Astrocyte (in vitro differentiated cells and primary cell): ENCODE results near the gene CLIP2. TPM values are rescaled to one million over a fixed set of nuclear protein-coding genes. Genes with fewer than 3 reads are reported as not detected.
"Not testable (repeated sequence)": the region's sequence is repeated elsewhere in the genome, so short reads cannot be mapped to it uniquely, and the experiment has no call there.

Source experiments
- DNase-seq: peaks from one replicate; pipeline ENCODE4 v3.0.0-alpha.2; 2010; ENCODE audit warnings: low read depth
- FAIRE-seq: peaks from 2 replicates; lab custom pipeline; 2011; peaks lifted over from hg19 to GRCh38; lab: Jason Lieb, UNC
- H2AFZ ChIP-seq: 2 replicates; pipeline ENCODE4 v1.6.0; 2012; ENCODE audit warnings: low read depth, low read length, inconsistent platforms
- H3K27ac ChIP-seq: 2 replicates; pipeline ENCODE4 v1.5.1; 2011; ENCODE audit warnings: low read depth, low read length, inconsistent platforms
- H3K27me3 ChIP-seq: 2 replicates; pipeline ENCODE4 v1.6.0; 2011; ENCODE audit warnings: low read length, inconsistent platforms; ENCODE audit not compliant: insufficient read depth
- H3K36me3 ChIP-seq: 2 replicates; pipeline ENCODE4 v1.5.1; 2011; ENCODE audit warnings: low read length, inconsistent platforms; ENCODE audit not compliant: insufficient read depth
- H3K4me1 ChIP-seq: 2 replicates; pipeline ENCODE4 v1.5.1; 2011; ENCODE audit warnings: low read length, inconsistent platforms; ENCODE audit not compliant: insufficient read depth
- H3K4me2 ChIP-seq: 2 replicates; pipeline ENCODE4 v1.6.0; 2012; ENCODE audit warnings: low read length, inconsistent platforms
- H3K4me3 ChIP-seq: 2 replicates; pipeline ENCODE4 v1.5.1; 2011; ENCODE audit warnings: low read depth, mild to moderate bottlenecking, low read length, inconsistent platforms; ENCODE audit not compliant: insufficient read depth
- H3K79me2 ChIP-seq: 2 replicates; pipeline ENCODE4 v1.6.0; 2012; ENCODE audit warnings: mild to moderate bottlenecking, low read length, inconsistent platforms; ENCODE audit not compliant: insufficient read depth
- H3K9ac ChIP-seq: 2 replicates; pipeline ENCODE4 v1.6.0; 2012; ENCODE audit warnings: mild to moderate bottlenecking, low read length, inconsistent platforms
- H3K9me3 ChIP-seq: 2 replicates; pipeline ENCODE4 v1.5.1; 2012; ENCODE audit warnings: low read depth, mild to moderate bottlenecking, low read length, inconsistent platforms; ENCODE audit not compliant: insufficient read depth
- H4K20me1 ChIP-seq: 2 replicates; pipeline ENCODE4 v1.6.0; 2012; ENCODE audit warnings: low read length, inconsistent platforms; ENCODE audit not compliant: insufficient read depth
- H3K27ac Mint-ChIP-seq: one replicate; pipeline ENCODE4 v1.8.0; 2021; ENCODE audit warnings: mild to moderate bottlenecking, mixed read lengths; ENCODE audit not compliant: unreplicated experiment
- H3K27me3 Mint-ChIP-seq: one replicate; pipeline ENCODE4 v1.8.0; 2021; ENCODE audit warnings: low read depth, mixed read lengths; ENCODE audit not compliant: unreplicated experiment
- H3K36me3 Mint-ChIP-seq: one replicate; pipeline ENCODE4 v1.8.0; 2021; ENCODE audit warnings: low read depth, mixed read lengths; ENCODE audit not compliant: unreplicated experiment
- H3K4me1 Mint-ChIP-seq: one replicate; pipeline ENCODE4 v1.8.0; 2021; ENCODE audit warnings: low read depth, mixed read lengths; ENCODE audit not compliant: unreplicated experiment
- H3K4me3 Mint-ChIP-seq: one replicate; pipeline ENCODE4 v1.8.0; 2021; ENCODE audit warnings: mild to moderate bottlenecking, moderate library complexity, mixed read lengths; ENCODE audit not compliant: unreplicated experiment
- H3K9me3 Mint-ChIP-seq: one replicate; pipeline ENCODE4 v1.8.0; 2021; ENCODE audit warnings: mild to moderate bottlenecking, mixed read lengths; ENCODE audit not compliant: unreplicated experiment
- EZH2 ChIP-seq: IDR thresholded peaks from 2 replicates; pipeline ENCODE4 v1.6.1; 2012; ENCODE audit warnings: mild to moderate bottlenecking, low read length, inconsistent platforms; ENCODE audit not compliant: insufficient read depth
- total RNA-seq: library from RNA; stranded (reverse); gene quantifications from 2 replicates; pipeline ENCODE4 v1.2.1, GENCODE V29; 2021
- TF ChIP-seq, protein P1 (sequence below): IDR thresholded peaks from 2 replicates; pipeline ENCODE4 v1.5.1; 2011; ENCODE audit warnings: low read depth, mild to moderate bottlenecking, inconsistent platforms, low read length, moderate library complexity; ENCODE audit not compliant: insufficient read depth

CLIP2 gene
- total RNA-seq, 1 donor from 2014 or later: 31.4 TPM

DNA sequence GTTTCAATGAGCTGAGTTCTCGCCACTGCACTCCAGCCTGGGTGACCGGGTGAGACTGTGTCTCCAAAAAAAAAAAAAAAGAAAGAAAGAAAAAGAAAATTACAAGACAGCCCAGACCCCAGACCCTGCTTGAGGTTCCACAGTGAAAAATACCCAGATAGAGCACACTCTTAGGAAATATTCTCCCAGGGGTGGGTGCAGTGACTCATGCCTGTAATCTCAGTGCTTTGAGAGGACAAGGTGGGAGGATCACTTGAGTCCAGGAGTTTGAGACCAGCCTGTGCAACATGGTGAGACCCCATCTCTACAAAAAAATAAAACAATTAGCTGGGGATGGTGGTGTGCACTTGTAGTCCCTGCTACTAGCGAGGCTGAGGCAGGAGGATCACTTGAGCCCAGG lies 123.4 kb downstream of the CLIP2 start:
- peaks cover 2% of the 10 kb centered on the region for H3K4me1 ChIP-seq
- no peaks in the 10 kb centered on the region for H3K36me3 Mint-ChIP-seq
- DNase-seq (no peak), FAIRE-seq (no peak)
- H3K9me3 Mint-ChIP-seq: no peaks in the 10 kb centered on the region
- no peaks in the 10 kb centered on the region for H3K27me3 ChIP-seq
- no peak overlapping the region for H3K4me2 ChIP-seq
- H3K4me3 Mint-ChIP-seq: no peak overlapping the region
- no peaks in the 10 kb centered on the region for H4K20me1 ChIP-seq
- no peak overlapping the region for H3K4me3 ChIP-seq
- H3K27ac ChIP-seq: no peak overlapping the region
- H3K4me1 Mint-ChIP-seq: no peaks in the 10 kb centered on the region
- TF ChIP-seq EZH2: no peak
- TF ChIP-seq, protein P1, sequence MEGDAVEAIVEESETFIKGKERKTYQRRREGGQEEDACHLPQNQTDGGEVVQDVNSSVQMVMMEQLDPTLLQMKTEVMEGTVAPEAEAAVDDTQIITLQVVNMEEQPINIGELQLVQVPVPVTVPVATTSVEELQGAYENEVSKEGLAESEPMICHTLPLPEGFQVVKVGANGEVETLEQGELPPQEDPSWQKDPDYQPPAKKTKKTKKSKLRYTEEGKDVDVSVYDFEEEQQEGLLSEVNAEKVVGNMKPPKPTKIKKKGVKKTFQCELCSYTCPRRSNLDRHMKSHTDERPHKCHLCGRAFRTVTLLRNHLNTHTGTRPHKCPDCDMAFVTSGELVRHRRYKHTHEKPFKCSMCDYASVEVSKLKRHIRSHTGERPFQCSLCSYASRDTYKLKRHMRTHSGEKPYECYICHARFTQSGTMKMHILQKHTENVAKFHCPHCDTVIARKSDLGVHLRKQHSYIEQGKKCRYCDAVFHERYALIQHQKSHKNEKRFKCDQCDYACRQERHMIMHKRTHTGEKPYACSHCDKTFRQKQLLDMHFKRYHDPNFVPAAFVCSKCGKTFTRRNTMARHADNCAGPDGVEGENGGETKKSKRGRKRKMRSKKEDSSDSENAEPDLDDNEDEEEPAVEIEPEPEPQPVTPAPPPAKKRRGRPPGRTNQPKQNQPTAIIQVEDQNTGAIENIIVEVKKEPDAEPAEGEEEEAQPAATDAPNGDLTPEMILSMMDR: no peak
- no peak overlapping the region for H3K9ac ChIP-seq
- H3K27me3 Mint-ChIP-seq: peaks cover 2% of the 10 kb centered on the region
- no peaks in the 10 kb centered on the region for H3K36me3 ChIP-seq
- no peak overlapping the region for H2AFZ ChIP-seq
- H3K27ac Mint-ChIP-seq: no peak overlapping the region
- no peaks in the 10 kb centered on the region for H3K9me3 ChIP-seq
- no peaks in the 10 kb centered on the region for H3K79me2 ChIP-seq

DNA sequence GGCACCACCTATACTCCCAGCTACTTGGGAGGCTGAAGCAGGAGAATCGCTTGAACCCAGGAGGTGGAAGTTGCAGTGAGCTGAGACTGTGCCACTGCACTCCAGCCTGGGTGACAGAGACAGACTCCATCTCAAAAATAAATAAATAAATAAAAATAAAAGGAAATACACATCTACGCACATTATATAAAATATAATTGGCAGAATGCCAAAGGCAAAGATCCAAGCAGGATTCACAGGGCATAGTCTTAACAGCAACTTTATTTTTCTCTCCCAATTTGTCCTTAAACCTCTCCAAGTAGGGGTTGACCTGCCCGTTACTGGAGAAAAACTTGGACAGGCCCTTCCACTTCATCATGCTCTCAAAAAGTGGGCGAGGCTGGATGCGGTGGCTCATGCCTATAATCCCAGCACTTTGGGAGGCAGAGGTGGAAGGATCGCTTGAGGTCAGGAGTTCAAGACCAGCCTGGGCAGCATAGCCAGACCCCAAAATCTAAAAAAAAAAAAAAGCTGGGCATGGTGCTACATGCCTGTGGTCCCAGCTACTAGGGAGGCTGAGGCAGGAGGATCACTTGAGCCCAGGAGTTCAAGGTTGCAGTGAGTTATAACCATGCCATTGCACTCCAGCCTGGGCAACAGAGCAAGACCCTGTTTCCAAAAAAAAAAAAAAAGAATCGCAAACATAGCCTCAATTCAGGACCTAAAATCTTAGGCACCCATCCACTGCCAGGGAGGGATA lies 125.6 kb downstream of the CLIP2 start:
- H3K4me1 ChIP-seq, H3K9ac ChIP-seq, H3K79me2 ChIP-seq, H3K4me3 ChIP-seq, H3K27me3 ChIP-seq, FAIRE-seq, H3K36me3 Mint-ChIP-seq, H3K4me2 ChIP-seq, H3K27ac Mint-ChIP-seq, H3K4me3 Mint-ChIP-seq, H3K27ac ChIP-seq, H3K9me3 Mint-ChIP-seq, H3K4me1 Mint-ChIP-seq, H3K36me3 ChIP-seq, H3K27me3 Mint-ChIP-seq, H3K9me3 ChIP-seq, DNase-seq, H4K20me1 ChIP-seq, H2AFZ ChIP-seq: not testable (repeated sequence)

DNA sequence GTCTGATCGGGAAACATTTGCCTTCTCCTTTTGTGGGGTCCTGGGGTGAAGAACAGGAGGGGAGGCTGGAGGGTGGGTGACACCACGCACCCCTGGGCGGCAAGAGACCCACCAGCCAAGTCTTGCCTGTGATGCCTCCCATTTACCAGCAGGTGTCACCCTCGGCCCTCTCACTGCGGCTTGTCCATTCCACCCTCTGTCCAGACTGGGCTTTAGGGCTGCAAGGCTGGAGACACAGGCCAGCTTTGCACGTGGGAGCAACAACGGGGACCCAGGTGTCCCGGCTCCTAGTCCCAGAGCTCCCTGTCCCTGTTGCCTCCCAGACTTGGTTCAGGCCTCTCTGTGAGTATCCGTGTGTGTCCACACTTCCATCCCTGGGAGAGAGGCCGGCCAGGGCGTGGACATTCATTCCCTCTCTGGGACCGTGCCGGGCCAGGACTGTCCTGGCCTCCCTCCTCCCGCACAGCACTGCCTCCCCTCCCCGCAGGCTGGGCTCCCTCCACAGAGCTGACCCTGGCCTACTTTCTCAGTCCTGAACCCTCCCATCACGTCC lies 128.3 kb downstream of the CLIP2 start:
- DNase-seq (peak; percentile 31), FAIRE-seq (no peak)
- peaks cover 4% of the 10 kb centered on the region for H3K4me1 ChIP-seq
- no peak overlapping the region for H3K4me3 Mint-ChIP-seq
- no peaks in the 10 kb centered on the region for H4K20me1 ChIP-seq
- no peak overlapping the region for H3K27ac Mint-ChIP-seq
- H2AFZ ChIP-seq: peak overlapping the region; percentile 19
- H3K9ac ChIP-seq: no peak overlapping the region
- H3K4me1 Mint-ChIP-seq: no peaks in the 10 kb centered on the region
- H3K4me3 ChIP-seq: no peak overlapping the region
- no peak overlapping the region for H3K4me2 ChIP-seq
- H3K36me3 Mint-ChIP-seq: no peaks in the 10 kb centered on the region
- no peaks in the 10 kb centered on the region for H3K9me3 ChIP-seq
- H3K27ac ChIP-seq: no peak overlapping the region
- no peaks in the 10 kb centered on the region for H3K9me3 Mint-ChIP-seq
- peaks cover 3% of the 10 kb centered on the region for H3K27me3 Mint-ChIP-seq
- H3K79me2 ChIP-seq: no peaks in the 10 kb centered on the region
- H3K27me3 ChIP-seq: no peaks in the 10 kb centered on the region
- H3K36me3 ChIP-seq: no peaks in the 10 kb centered on the region
- TF ChIP-seq, protein P1: peak; percentile 88
- no peak for TF ChIP-seq EZH2
